Stimulated activated CD4-positive, alpha-beta T cell treated with anti-CD3 and anti-CD28 coated beads, Interleukin-4, amount 100 ng/mL, for 24 hours (primary cell): ENCODE data around the gene TIMM44.
"Not testable (repeated sequence)": the region's sequence is repeated elsewhere in the genome, so short reads cannot be mapped to it uniquely, and the experiment has no call there.

ENCODE experiments used
- DNase-seq: peaks from one replicate; pipeline ENCODE4 v3.0.0-alpha.2; 2020

Gene TIMM44

DNA sequence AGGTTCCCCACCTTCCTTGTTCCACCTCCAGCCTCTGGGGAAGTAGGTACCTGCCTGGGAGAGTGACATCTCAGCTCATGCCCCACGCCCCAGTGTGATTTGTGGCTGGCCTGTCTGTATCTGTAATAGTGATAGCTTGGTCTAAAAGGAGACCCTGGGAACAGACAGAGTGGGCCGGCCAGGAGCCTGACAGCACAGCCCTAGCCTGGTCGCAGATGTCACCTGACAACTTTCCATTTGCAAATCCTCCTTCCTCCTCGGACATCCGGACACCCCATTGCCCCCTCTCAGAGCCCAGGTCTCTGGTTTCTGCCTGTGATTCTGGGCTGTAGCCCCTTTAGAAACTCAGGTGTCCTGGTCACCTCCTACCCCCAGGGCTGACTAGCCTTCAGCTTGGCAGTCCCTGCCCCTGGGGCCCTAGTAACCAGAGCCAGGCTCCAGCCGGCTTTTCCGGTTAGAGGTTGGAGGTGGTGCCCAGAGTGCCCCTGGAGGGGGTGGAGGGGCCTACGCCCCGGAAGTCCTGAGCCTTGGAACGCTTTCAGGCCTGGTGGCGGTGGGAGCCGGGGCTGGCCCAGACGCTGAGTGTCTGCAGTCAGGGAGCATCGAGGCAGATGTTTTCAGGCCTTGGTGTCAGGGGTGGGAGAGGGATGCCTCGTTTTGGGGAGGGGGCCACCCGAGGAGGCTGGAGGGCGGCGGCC, 48.7 kb downstream of the TIMM44 start:
- DNase-seq = no peak

DNA sequence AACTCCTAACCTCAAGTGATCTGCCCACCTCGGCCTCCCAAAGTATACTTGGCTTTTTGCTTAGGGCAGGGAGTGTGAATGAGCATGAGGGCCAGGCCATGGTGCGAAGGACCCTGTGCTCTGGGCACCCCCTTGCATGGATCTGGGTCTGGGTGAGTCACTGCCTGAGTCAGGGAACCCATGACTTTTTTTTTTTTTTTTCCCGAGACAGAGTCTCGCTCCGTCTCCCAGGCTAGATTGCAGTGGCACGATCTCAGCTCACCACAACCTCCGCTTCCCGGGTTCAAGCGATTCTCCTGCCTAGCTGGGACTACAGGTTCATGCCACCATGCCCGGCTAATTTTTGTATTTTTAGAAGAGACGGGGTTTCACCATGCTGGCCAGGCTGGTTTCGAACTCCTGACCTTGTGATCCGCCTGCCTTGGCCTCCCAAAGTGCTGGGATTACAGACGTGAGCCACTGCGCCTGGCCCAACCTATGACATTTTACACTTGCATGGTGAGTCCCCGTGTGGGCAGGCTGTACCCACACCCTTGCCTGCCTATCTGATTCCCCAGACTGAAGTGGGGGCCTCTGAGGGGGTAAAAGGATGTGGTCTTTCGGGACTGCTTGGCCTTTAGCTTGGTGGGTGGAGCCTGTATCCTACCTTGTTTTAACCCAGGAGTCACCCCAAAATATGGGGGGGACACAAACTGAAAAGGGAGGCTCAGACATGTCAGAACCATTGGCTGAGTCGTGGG, 49.9 kb downstream of the TIMM44 start:
- not testable (repeated sequence) for DNase-seq

DNA sequence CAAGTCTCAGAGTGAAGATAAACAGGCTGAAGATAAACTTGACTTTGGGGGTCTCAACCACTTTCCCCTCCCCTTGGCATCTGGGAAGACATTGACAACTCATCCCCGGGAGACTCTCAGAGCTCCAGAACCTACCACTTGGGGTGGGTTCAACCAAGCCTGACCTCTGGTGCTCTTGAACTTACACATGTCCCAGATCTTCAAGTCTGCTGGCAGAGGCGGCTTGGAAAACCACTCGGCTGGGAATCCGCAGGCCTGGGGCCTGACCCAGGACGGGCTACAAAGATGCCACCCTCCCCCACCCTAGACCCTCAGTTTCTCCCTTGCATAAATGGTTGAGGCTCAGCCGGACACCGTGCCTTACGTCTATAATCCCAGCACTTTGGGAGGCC, 54.6 kb downstream of the TIMM44 start:
- no peak for DNase-seq

DNA sequence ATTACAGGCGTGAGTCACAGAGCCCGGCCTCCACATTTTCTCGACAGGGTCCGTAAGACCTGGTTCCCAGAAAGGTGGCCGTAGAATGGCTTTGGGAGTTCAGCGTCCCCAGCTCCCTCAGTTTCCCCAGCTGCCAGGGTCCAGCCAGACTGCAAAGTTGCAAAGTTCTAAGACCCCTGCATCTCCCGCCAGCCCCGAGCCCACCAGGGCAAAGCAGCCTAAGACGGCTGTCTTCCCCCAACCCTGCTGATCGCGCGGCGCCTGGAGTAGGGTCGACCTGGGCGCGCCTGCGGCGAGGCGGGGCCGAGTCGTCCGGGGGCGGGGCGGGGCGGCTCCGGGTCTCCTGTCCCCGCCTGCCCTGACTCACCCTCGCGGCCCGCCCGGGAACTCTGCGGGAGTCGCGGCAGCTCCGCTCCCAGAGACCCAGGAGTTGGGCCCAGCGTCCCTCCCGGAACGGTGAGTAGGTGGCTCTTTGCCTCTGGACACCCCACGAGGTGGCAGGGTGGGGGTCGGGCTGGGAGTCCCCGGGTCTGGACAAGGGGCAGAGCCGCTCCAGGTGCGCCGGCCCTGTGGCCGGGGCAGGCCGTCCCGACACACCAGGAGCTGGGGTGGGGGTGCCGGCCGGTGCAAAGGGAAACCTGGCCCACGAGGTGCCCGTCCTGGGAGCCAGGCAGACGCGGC, 55.2 kb downstream of the TIMM44 start, which contains the start of gene LRRC8E:
Gene LRRC8E, plus strand, starts transcription at position 366 of the 681 bp plus-strand sequence. CDS start 7,094 bp downstream, outside the sequence.
- DNase-seq = peak; percentile 41

DNA sequence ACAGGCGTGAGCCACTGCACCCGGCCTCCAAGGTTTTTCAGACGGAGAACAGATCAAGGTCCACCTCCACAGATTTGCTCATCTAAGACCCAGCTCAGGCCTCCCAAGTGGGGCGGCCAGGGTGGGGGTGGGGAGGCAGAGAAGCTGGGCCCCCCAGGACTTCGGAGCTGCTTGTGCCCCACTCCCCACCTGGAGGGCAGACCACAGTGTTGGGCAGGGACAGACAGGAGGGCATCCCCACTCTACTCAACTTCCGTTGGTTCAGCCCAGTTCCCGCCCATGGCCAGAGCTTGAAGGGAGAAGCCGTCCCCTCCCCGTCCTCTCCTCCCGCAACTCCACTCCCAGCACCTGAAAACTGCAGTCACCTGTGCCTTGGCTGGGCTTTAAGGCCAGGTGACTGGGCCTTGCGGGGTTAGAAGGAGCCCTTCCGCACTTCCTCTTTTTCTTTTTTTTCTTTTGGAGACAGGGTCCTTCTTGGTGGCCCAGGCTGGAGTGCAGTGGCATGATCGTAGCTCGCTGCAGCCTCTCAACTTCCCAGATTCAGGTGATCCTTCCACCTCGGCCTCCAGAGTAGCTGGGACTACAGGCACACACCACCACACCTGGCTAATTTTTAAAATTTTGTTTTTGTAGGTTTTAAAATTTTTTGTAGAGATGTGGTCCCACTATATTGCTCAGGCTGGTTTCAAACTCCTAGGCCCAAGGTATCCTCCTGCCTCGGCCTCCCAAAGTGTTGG, 55.9 kb downstream of the TIMM44 start:
- no peak for DNase-seq

DNA sequence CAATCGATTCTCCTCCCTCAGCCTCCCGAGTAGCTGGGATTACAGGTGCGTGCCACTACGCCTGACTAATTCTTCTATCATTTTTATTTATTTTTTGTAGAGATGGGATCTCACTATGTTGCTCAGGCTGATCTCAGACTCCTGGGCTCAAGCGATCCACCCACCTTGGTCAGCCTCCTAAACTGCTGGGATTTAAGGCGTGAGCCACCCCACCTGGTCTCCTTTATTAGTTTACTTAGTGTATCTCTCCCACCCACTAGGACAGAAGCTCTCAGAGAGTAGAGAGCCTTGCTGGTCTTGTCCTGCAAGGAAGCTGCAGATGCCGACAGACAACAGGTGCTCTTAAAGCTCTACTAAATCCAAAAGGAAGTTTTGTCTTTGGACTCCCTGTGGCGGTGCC, 57.6 kb downstream of the TIMM44 start:
- DNase-seq = no peak

DNA sequence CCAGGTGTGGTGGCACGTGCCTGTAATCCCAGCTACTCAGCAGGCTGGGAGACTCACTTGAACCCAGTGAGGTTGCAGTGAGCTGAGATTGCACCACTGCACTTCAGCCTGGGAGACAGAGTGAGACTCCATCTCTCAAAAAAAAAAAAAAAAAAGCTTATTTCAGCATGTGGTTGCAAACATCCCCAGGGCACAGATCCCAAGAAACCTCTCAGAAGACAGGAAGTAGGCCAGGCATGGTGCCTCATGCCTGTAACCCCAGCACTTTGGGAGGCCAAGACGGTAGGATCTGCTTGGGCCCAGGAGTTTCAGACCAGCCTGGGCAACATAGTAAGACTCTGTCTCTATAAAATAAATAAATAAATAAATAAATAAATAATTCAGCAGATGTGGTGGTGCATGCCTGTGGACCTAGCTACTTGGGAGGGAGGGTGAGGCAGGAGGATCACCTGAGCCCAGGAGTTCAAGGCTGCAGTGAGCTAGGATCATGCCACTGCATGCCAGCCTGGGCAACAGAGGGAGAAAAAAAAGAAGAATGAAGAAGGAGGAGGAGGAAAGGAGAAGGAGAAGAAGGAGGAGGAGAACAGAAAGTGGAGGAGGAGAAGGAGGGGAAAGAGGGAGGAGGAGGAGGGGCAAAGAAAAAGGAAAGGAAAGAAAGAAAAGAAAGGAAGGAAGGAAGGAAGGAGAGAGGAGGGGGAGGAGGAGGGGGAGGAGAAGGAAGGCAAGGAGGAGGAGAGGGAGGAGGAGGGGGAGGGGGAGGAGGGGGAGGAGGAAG, 59.5 kb downstream of the TIMM44 start:
- DNase-seq = no peak

DNA sequence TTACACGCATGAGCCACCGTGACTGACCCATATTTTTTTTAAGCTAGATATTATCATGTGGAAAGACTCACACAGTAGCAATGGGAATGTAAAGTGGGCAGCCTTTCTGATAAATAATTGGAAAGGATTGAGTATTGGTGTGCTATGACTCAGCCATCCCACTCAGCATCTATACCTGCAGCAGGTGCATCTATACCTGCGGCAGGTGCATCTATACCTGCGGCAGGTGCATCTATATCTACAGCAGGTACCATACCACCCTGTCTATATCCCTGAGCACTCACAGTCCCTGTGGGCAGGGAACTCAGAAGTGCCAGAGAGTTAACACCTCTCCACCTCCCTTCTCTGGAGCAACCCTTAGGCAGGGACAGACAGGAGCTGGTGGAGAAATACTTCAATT, 60.4 kb downstream of the TIMM44 start:
- DNase-seq = no peak

DNA sequence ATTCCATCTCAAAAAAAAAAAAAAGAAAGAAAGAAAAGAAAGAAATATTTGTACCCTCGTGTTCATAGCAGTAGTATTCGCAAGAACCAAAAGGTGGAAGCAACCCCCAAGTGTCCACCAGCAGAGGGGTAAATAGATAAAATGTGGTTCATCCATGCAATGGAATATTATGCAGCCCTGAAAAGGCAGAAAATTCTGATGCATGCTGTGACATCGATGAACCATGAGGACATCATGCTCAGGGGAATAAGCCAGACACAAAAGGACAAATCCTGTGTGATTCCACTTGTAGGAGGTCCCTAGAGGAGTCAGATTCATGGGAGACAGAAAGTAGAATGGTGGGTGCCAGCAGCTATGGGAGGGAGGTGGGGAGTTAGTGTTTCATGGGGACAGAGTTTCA, 61.6 kb downstream of the TIMM44 start:
- DNase-seq = no peak

DNA sequence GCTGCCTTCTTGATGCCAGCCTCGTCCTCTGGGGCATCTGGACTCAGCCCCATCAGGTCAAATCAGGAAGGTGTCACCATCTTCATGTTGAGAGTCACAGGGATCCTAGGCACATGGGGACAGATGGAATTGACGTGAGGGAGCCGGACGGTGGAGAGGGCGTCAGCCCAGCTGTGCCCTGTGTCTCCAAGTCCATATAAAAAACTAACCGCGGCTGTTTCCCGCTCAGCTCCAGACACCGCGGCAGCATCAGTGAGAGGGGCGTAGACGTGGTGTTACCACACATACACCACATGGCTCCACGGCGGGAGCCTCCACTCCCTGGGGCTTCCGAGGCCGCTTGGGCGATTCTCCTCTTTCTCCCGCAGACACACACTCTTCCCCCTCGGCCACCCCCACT, 63.6 kb downstream of the TIMM44 start:
- no peak for DNase-seq

DNA sequence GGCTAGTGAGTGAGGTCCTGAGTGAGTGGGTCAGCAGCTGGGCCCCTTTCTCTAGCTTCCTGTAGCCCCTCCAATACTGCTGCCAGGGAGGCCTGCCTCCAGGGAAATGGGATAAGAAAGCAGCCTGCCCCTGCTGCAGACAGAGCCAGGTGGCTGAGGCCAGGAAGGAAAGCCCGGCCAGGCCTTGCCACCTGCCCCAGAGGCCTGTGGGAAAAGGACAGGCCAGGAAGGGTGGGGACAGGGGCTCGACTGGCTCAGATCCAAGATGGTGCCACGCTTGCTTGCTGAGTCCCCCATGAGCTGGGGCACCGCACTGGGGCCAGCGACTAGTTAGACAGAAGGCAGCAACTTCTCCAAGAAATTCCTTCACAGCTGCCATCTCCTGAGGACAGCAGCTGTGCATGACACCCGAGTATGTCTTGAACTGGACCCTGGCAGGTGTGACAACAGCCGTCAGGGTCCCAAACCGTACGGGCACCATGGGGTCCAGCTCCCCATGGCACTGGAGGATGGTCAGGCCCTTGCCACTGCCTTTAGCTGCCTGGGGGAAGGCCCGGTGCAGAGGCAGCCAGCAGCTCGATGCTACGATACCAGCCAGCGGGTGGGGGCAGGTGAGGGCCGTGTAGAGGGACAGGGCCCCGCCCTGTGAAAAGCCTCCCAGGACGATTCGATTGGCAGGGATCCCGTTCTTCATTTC, 64.2 kb downstream of the TIMM44 start:
- no peak for DNase-seq

DNA sequence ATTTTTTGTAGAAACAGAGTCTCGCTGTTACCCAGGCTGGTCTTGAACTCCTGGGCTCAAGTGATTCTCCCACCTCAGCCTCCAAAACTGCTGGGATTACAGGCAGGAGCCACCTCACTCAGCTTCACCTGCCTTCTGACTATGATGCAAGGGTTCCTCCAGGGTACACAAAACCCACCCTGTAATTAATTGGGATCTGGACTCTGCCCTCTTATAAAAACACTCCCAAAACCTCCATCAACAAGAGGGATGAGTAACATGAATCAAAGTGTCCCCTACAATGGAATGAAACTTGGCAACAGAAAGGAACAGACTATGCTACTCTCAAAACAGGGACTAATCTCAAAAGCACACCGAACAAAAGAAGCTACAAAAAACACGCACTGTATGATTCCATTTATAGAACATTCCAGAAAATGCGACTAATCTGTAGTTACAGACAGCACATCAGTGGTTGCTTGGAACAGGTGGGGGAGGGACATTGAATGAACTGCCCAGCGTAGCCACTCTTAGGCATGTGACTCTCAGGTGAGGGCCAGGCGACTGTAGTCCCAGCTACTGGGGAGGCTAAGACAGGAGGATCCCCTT, 66.1 kb downstream of the TIMM44 start:
- no peak for DNase-seq
